ENCODE results near the gene TBCK.

DNA sequence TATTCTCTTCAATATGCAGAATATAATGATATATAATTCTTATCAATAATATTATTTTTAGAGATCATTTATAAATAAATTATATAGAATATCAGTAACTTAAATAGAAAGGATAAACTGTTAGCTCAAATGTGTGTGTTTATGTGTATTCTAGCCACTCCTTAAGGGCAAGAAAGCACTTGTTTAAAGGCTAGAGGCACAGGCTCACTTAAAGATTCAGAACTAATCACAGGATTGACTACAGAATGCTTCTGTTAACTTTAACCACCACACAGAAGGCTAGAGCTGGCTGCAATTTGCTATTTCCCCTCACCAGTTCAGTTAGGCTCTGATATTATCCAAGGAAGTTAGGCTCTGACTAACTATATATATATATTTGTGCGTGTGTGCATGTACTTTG, 69.6 kb downstream of the TBCK start:
- TF ChIP-seq, protein P1, sequence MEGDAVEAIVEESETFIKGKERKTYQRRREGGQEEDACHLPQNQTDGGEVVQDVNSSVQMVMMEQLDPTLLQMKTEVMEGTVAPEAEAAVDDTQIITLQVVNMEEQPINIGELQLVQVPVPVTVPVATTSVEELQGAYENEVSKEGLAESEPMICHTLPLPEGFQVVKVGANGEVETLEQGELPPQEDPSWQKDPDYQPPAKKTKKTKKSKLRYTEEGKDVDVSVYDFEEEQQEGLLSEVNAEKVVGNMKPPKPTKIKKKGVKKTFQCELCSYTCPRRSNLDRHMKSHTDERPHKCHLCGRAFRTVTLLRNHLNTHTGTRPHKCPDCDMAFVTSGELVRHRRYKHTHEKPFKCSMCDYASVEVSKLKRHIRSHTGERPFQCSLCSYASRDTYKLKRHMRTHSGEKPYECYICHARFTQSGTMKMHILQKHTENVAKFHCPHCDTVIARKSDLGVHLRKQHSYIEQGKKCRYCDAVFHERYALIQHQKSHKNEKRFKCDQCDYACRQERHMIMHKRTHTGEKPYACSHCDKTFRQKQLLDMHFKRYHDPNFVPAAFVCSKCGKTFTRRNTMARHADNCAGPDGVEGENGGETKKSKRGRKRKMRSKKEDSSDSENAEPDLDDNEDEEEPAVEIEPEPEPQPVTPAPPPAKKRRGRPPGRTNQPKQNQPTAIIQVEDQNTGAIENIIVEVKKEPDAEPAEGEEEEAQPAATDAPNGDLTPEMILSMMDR (IDR thresholded peaks at IDR 0.05; ENCODE audit: extremely low read depth in 1 of 2, insufficient read depth in 1 of 2, low read depth in 1 of 2, low read length in 2 of 2) = no peak
- TF ChIP-seq EZH2 (IDR thresholded peaks at IDR 0.05; ENCODE audit: borderline replicate concordance, low read depth, low read length, severe bottlenecking) = no peak
